Transverse colon (tissue), 4 donors: ENCODE measurements around the gene NAA11. TPM values are rescaled to one million over a fixed set of nuclear protein-coding genes. Genes with fewer than 3 reads are reported as not detected.

Source experiments
- DNase-seq: peaks from one replicate; pipeline ENCODE4 v3.0.0-alpha.2; 2019
- H3K27ac ChIP-seq, 4 donors: fragments of 200-600 bp; sonication (generic); 2 replicates each; pipeline ENCODE4 v1.5.1; 2016 to 2018; ENCODE audit warnings: inconsistent platforms in 4 of 4
- H3K27me3 ChIP-seq: fragments of 200-600 bp; sonication (generic); 2 replicates; pipeline ENCODE4 v1.5.1; 2017; ENCODE audit warnings: inconsistent platforms
- H3K36me3 ChIP-seq, 4 donors: fragments of 200-600 bp; sonication (generic); 2 replicates each; pipeline ENCODE4 v1.5.1; 2017 to 2019; ENCODE audit warnings: inconsistent platforms in 4 of 4
- H3K4me1 ChIP-seq, 4 donors: fragments of 200-600 bp; sonication (generic); 2 replicates each; pipeline ENCODE4 v1.5.1; 2017 to 2020; ENCODE audit warnings: inconsistent platforms in 4 of 4
- H3K4me3 ChIP-seq, 4 donors: fragments of 200-600 bp; sonication (generic); 1 replicate in 1 of 4; 2 replicates in 3 of 4; pipeline versions ENCODE4 v1.5.1 to v1.6.1; 2017 to 2019; ENCODE audit warnings: inconsistent platforms in 4 of 4
- H3K9me3 ChIP-seq, 2 donors: fragments of 200-600 bp; sonication (generic); 2 replicates each; pipeline ENCODE4 v1.5.1; 2017 to 2019; ENCODE audit warnings: inconsistent platforms in 2 of 2
- CTCF ChIP-seq, 5 experiments: fragments of 200-600 bp in 3 of 5; fragments of 450-650 bp in 2 of 5; sonication (generic) in 3 of 5; IDR thresholded peaks; 1 replicate in 2 of 5; 2 replicates in 3 of 5; pipeline ENCODE4 v1.5.1; 2016 to 2017; ENCODE audit warnings: antibody characterized with exemption in 5 of 5, inconsistent platforms in 3 of 5, mild to moderate bottlenecking in 2 of 5, moderate library complexity in 1 of 5
- EP300 ChIP-seq: sonication (generic); formaldehyde crosslinking; IDR thresholded peaks from one replicate; pipeline ENCODE4 v1.6.1; 2017; ENCODE audit warnings: antibody characterized with exemption, low read depth
- POLR2A ChIP-seq: fragments of 450-650 bp; IDR thresholded peaks from one replicate; pipeline ENCODE4 v1.6.1; 2016; ENCODE audit warnings: antibody characterized with exemption, mild to moderate bottlenecking, moderate library complexity
- POLR2AphosphoS5 ChIP-seq, 3 donors: sonication (generic); formaldehyde crosslinking; IDR thresholded peaks; one replicate each; pipeline ENCODE4 v1.6.1; 2016; ENCODE audit warnings: antibody characterized with exemption in 3 of 3
- WGBS, 2 donors: methylation state at CpG; one replicate each; pipeline ENCODE4 v1.1.5; 2018; ENCODE audit warnings: low coverage in 1 of 2; 5-methylcytosine and 5-hydroxymethylcytosine counted together
- in situ Hi-C, 4 donors: fragments of 200-750 bp; cut with MboI; loops; one replicate each; pipeline versions ENCODE4 v1.15.0 to v1.15.1; 2017; ENCODE audit warnings: low sequenced_read_pairs in 3 of 4, low pct_ligation_motif_present in 1 of 4, low pct_unique_long_range_greater_than_20kb in 1 of 4
- intact Hi-C: fragments of 100-400 bp; cut with DNase I; formaldehyde crosslinking; loops from one replicate; pipeline ENCODE4 v1.15.1; 2023; ENCODE audit warnings: low total_unique reads
- total RNA-seq, 4 donors: library from RNA; depleted of rRNA; stranded (reverse); fragments of >200 nt; gene quantifications; one replicate each; pipeline ENCODE4 v1.1.0, GENCODE V29; 2016

The NAA11 gene
- total RNA-seq, 4 donors from 2014 or later, result not detected

GRCh38 chr4:79295086-79295485, 30.8 kb downstream of the NAA11 start:
- in situ Hi-C loops (no loop called here), intact Hi-C loops (no loop called here)
- Histone ChIP-seq H3K9me3 (no peaks in the 10 kb centered on the region), H3K4me1 (peaks cover 0 to 4% (median 0%) of the 10 kb centered on the region in 4 donors), H3K27ac (no peak overlapping the region), H3K27me3 (no peaks in the 10 kb centered on the region), H3K36me3 (no peaks in the 10 kb centered on the region), H3K4me3 (no peak overlapping the region)
- TF ChIP-seq POLR2A (no peak), POLR2AphosphoS5 (IDR thresholded peaks at IDR 0.05) (no peak), EP300 (no peak), CTCF (IDR thresholded peaks at IDR 0.05) (no peak)
- no peak for DNase-seq

GRCh38 chr4:79294064-79294463, 31.8 kb downstream of the NAA11 start:
- H3K27me3 ChIP-seq, result no peaks in the 10 kb centered on the region

GRCh38 chr4:79292008-79292407, 33.9 kb downstream of the NAA11 start:
- H3K27ac ChIP-seq, result no peak overlapping the region
- 54 to 58% methylated on average over 2 of the region's 2 CpGs for WGBS, 2 donors

More at GRCh38 chr4:79294064-79294463, 31.8 kb downstream of the NAA11 start:
- H3K9me3 ChIP-seq, result no peaks in the 10 kb centered on the region
- in situ Hi-C loops (no loop called here), intact Hi-C loops (no loop called here)
- WGBS, 2 donors, result 51% methylated on average over 2 of the region's 2 CpGs; no CpG with 5 or more reads in 1 of the 2 donors
- H3K4me1 ChIP-seq, result peaks cover 0 to 4% (median 0%) of the 10 kb centered on the region in 4 donors
- no peak overlapping the region for H3K4me3 ChIP-seq
- TF ChIP-seq EP300 (no peak), POLR2AphosphoS5 (IDR thresholded peaks at IDR 0.05) (peak in 1 of 3 donors; percentile 49)
- H3K36me3 ChIP-seq, result no peaks in the 10 kb centered on the region
- H3K27ac ChIP-seq, result no peak overlapping the region
- no peak for DNase-seq

GRCh38 chr4:79290376-79290775, 35.5 kb downstream of the NAA11 start:
- H3K4me3 ChIP-seq, result no peak overlapping the region
- in situ Hi-C loops, result no loop called here
- no peaks in the 10 kb centered on the region for H3K36me3 ChIP-seq
- no peak overlapping the region for H3K27ac ChIP-seq
- TF ChIP-seq CTCF (IDR thresholded peaks at IDR 0.05) (no peak), EP300 (no peak), POLR2AphosphoS5 (IDR thresholded peaks at IDR 0.05) (no peak), POLR2A (no peak)
- peaks cover 2 to 31% (median 12%) of the 10 kb centered on the region in 4 donors for H3K4me1 ChIP-seq
- 61 to 69% methylated on average over 4 of the region's 4 CpGs for WGBS, 2 donors
- H3K27me3 ChIP-seq, result no peaks in the 10 kb centered on the region
- no peaks in the 10 kb centered on the region for H3K9me3 ChIP-seq
- intact Hi-C loops, result no loop called here
- no peak for DNase-seq

More at GRCh38 chr4:79292008-79292407, 33.9 kb downstream of the NAA11 start:
- DNase-seq, result no peak
- TF ChIP-seq POLR2AphosphoS5 (IDR thresholded peaks at IDR 0.05) (no peak), EP300 (no peak), POLR2A (no peak), CTCF (IDR thresholded peaks at IDR 0.05) (no peak)
- H3K4me3 ChIP-seq, result no peak overlapping the region
- H3K9me3 ChIP-seq, result no peaks in the 10 kb centered on the region
- H3K27me3 ChIP-seq, result no peaks in the 10 kb centered on the region
- in situ Hi-C loops, result no loop called here
- H3K4me1 ChIP-seq, result peaks cover 0 to 18% (median 8%) of the 10 kb centered on the region in 4 donors
- intact Hi-C loops, result no loop called here
- no peaks in the 10 kb centered on the region for H3K36me3 ChIP-seq

GRCh38 chr4:79288185-79288584, 37.7 kb downstream of the NAA11 start:
- in situ Hi-C loops, result no loop called here
- H3K27me3 ChIP-seq, result no peaks in the 10 kb centered on the region

More at GRCh38 chr4:79288185-79288584, 37.7 kb downstream of the NAA11 start:
- H3K36me3 ChIP-seq, result no peaks in the 10 kb centered on the region
- TF ChIP-seq POLR2AphosphoS5 (IDR thresholded peaks at IDR 0.05) (no peak), CTCF (IDR thresholded peaks at IDR 0.05) (no peak), POLR2A (no peak), EP300 (no peak)
- no peaks in the 10 kb centered on the region for H3K9me3 ChIP-seq
- peak overlapping the region in 1 of 4 donors; percentile 16 for H3K27ac ChIP-seq
- no peak overlapping the region for H3K4me3 ChIP-seq
- peaks cover 2 to 31% (median 12%) of the 10 kb centered on the region in 4 donors for H3K4me1 ChIP-seq
- DNase-seq, result no peak
- WGBS, 2 donors, result 82 to 88% methylated on average over 1 of the region's 1 CpG
- intact Hi-C loops, result no loop called here
